MCF 10A (cell line): ENCODE data around the gene AKR1E2. TPM values are rescaled to one million over a fixed set of nuclear protein-coding genes. Genes with fewer than 3 reads are reported as not detected.

ENCODE experiments used
- BruUV-seq: library from RNA; stranded (reverse); fragments of 400-500 nt; replicated peaks from 2 replicates; lab custom pipeline; 2021; lab: Mats Ljungman, UMichigan
- CTCF ChIA-PET: fragments of 300-600 bp; sonication (Branson Sonifier 250); formaldehyde crosslinking; extraction: SDS; loops from one replicate; lab custom pipeline; 2021; ENCODE audit warnings: antibody characterized with exemption, inconsistent platforms; lab: Yijun Ruan, JAX
- POLR2A ChIA-PET: fragments of 300-600, 350-650 bp; sonication (Branson Sonifier 250); formaldehyde crosslinking; extraction: SDS; loops from one replicate; lab custom pipeline; 2020; ENCODE audit warnings: antibody characterized with exemption, inconsistent platforms; lab: Yijun Ruan, JAX
- DNase-seq: peaks from one replicate; pipeline ENCODE4 v3.0.0-alpha.2; 2018; ENCODE audit not compliant: unreplicated experiment
- H3K27ac Mint-ChIP-seq: one replicate; pipeline ENCODE4 v1.8.0; 2022; ENCODE audit warnings: mild to moderate bottlenecking, low read depth, mixed read lengths; ENCODE audit not compliant: unreplicated experiment
- H3K27me3 Mint-ChIP-seq: one replicate; pipeline ENCODE4 v1.8.0; 2022; ENCODE audit warnings: mixed read lengths; ENCODE audit not compliant: insufficient read depth, unreplicated experiment
- H3K36me3 Mint-ChIP-seq: one replicate; pipeline ENCODE4 v1.8.0; 2022; ENCODE audit warnings: mild to moderate bottlenecking, moderate library complexity, mixed read lengths; ENCODE audit not compliant: insufficient read depth, unreplicated experiment
- H3K4me1 Mint-ChIP-seq: one replicate; pipeline ENCODE4 v1.8.0; 2022; ENCODE audit warnings: mixed read lengths; ENCODE audit not compliant: insufficient read depth, unreplicated experiment
- H3K4me3 Mint-ChIP-seq: one replicate; pipeline ENCODE4 v1.8.0; 2022; ENCODE audit warnings: mild to moderate bottlenecking, moderate library complexity, mixed read lengths; ENCODE audit not compliant: unreplicated experiment
- H3K9me3 Mint-ChIP-seq: one replicate; pipeline ENCODE4 v1.8.0; 2022; ENCODE audit warnings: mixed read lengths; ENCODE audit not compliant: unreplicated experiment
- intact Hi-C: fragments of 100-400 bp; cut with micrococcal nuclease; formaldehyde crosslinking; loops from 2 replicates; pipeline ENCODE4 v1.14.1; 2022
- total RNA-seq: library from RNA; stranded (reverse); gene quantifications from 2 replicates; pipeline ENCODE4 v1.2.3, GENCODE V29; 2022
- TF ChIP-seq, protein P1 (sequence below): fragments of 200-600 bp; IDR thresholded peaks from one replicate; pipeline ENCODE4 v1.8.0; 2022; ENCODE audit warnings: antibody characterized with exemption, mild to moderate bottlenecking; ENCODE audit not compliant: unreplicated experiment

Gene AKR1E2
- total RNA-seq, 1 experiment from 2014 or later = not detected

DNA sequence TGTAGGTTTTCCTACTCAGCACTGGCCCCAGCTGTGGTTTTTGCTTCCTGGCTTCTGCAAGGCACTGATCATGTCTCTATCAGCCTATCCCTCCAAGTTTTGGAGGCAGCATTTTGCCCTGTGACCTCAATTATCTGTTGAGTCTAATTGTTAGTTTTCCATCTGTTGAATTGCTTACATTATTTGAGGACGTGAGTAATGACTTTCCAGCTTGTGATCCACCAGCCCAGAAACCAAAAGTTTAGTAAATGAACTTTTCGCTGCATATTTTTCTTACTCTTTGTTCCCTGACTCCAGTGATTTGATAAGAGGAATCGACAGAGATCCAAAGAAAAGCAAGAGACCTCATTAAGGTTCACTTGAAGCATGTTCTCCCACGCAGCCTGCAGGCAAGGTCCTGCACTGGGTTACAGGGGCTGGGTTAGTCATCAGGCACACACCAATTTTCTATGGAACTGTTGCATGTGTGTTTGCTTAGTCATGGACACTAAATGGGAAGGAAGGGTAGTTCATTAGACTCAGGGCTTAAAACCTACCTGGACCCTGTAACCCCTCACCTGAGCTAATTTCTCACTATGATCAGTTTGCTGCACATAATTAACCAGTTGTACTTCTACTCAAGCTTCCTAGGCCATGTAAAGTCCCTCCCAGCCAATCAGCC is 57.2 kb downstream of the AKR1E2 start:
- Mint-ChIP-seq H3K27ac (no peak overlapping the region), H3K4me3 (no peak overlapping the region), H3K27me3 (no peaks in the 10 kb centered on the region), H3K4me1 (peaks cover 11% of the 10 kb centered on the region), H3K9me3 (no peaks in the 10 kb centered on the region), H3K36me3 (no peaks in the 10 kb centered on the region)
- CTCF ChIA-PET = interaction anchor here (0.8 to 2.4 kb wide), 2 partner anchors 31 to 33 kb away, joined by 3 to 9 read pairs; no protein-coding TSS in a partner anchor
- POLR2A ChIA-PET = interaction anchor here (0.6 to 1.6 kb wide), 2 partner anchors 15 to 65 kb away, joined by 3 to 5 read pairs; no protein-coding TSS in a partner anchor
- TF ChIP-seq, protein P1, sequence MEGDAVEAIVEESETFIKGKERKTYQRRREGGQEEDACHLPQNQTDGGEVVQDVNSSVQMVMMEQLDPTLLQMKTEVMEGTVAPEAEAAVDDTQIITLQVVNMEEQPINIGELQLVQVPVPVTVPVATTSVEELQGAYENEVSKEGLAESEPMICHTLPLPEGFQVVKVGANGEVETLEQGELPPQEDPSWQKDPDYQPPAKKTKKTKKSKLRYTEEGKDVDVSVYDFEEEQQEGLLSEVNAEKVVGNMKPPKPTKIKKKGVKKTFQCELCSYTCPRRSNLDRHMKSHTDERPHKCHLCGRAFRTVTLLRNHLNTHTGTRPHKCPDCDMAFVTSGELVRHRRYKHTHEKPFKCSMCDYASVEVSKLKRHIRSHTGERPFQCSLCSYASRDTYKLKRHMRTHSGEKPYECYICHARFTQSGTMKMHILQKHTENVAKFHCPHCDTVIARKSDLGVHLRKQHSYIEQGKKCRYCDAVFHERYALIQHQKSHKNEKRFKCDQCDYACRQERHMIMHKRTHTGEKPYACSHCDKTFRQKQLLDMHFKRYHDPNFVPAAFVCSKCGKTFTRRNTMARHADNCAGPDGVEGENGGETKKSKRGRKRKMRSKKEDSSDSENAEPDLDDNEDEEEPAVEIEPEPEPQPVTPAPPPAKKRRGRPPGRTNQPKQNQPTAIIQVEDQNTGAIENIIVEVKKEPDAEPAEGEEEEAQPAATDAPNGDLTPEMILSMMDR = no peak
- BruUV-seq = no TSS peak
- peak; percentile 82 for DNase-seq
- intact Hi-C loops = no loop called here

DNA sequence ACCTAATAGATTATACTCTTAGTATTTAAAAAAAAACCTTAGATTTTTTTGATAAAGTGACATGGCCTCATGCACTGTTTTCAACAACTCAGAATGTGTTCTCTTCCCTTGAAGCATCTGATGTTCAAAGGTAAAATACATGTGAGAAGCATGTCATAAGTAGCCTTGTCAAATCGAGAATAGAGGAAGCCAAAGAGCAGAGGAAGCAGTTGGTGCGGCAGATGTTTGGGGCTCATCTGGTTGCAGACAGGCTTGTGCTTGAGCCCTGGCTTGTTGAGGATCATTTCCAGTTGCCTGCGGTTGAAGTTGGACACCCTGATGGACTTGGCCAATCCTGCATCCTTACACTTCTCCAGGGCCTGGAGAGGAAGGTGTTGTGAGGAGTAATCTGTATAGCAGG is 59.2 kb downstream of the AKR1E2 start:
- no peak for DNase-seq
- Mint-ChIP-seq H3K27ac (no peak overlapping the region), H3K27me3 (no peaks in the 10 kb centered on the region), H3K9me3 (no peaks in the 10 kb centered on the region), H3K4me3 (no peak overlapping the region), H3K36me3 (no peaks in the 10 kb centered on the region), H3K4me1 (peaks cover 11% of the 10 kb centered on the region)
- TF ChIP-seq, protein P1 = no peak
- BruUV-seq = no TSS peak
- ChIA-PET POLR2A (no interaction called here), CTCF (no interaction called here)
- intact Hi-C loops = no loop called here

DNA sequence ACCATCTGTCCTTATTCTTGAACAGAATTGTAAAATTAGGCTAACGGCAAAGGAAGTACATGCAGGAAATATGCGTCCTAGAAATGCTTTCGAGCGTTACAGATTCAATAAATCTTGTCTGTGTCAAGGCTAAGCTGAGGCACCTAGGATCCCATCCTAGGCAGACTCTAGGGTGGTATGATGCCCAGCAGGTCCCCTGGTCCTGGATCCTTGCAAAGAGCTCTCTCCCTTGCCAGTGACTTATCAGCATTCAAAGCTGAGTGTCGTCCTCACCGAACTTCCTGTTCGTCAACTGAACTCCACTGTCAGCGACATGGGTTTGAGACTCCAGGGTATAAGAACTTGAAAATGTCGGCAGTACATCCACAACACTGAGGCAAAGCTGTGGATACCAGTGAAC is 61.5 kb downstream of the AKR1E2 start:
- ChIA-PET POLR2A (interaction anchor here (0.5 kb wide), 1 partner anchor 18 kb away, joined by 3 read pairs; no protein-coding TSS in a partner anchor), CTCF (interaction anchor here (0.8 to 2.2 kb wide), 3 partner anchors 14 to 72 kb away, joined by 4 to 11 read pairs (median 7); no protein-coding TSS in a partner anchor)
- H3K9me3 Mint-ChIP-seq = no peaks in the 10 kb centered on the region
- H3K36me3 Mint-ChIP-seq = no peaks in the 10 kb centered on the region
- TF ChIP-seq, protein P1 = no peak
- H3K4me1 Mint-ChIP-seq = peaks cover 11% of the 10 kb centered on the region
- no peak overlapping the region for H3K4me3 Mint-ChIP-seq
- no peaks in the 10 kb centered on the region for H3K27me3 Mint-ChIP-seq
- intact Hi-C loops = no loop called here
- no TSS peak for BruUV-seq
- no peak for DNase-seq
- no peak overlapping the region for H3K27ac Mint-ChIP-seq

DNA sequence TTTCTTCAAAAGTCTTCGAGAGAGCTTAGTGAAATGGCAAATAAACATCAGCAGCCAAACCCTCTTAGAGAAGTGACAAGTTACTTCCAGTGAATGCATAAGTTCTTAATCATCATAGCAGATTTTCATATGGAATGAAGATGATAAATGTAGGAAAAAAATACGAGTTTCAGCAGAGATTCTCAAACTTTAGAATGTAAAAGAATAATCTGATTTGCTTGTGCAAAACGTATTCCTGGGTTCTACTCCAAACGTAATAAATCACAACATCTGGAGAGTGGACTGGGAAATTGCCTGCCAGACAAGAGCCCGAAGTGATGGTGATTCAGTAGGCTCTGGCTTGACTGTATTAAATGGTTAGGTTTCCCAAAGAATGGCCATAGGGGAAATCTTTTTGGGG is 62.2 kb downstream of the AKR1E2 start:
- intact Hi-C loops = no loop called here
- no peaks in the 10 kb centered on the region for H3K9me3 Mint-ChIP-seq
- H3K27me3 Mint-ChIP-seq = no peaks in the 10 kb centered on the region
- no peaks in the 10 kb centered on the region for H3K36me3 Mint-ChIP-seq
- no TSS peak for BruUV-seq
- no peak overlapping the region for H3K4me3 Mint-ChIP-seq
- no peak for DNase-seq
- H3K27ac Mint-ChIP-seq = no peak overlapping the region
- ChIA-PET CTCF (interaction anchor here (1.4 kb wide), 1 partner anchor 73 kb away, joined by 4 read pairs; no protein-coding TSS in a partner anchor), POLR2A (no interaction called here)
- peaks cover 9% of the 10 kb centered on the region for H3K4me1 Mint-ChIP-seq
- TF ChIP-seq, protein P1 = no peak
